ENCODE results near the gene TAF8.

- TF ChIP-seq CTCF (conservative IDR thresholded peaks at IDR 0.05 in 1 of 2, IDR thresholded peaks at IDR 0.05 in 1 of 2; ENCODE audit: extremely low read depth in 1 of 2, insufficient read depth in 1 of 2, low read depth in 1 of 2, low read length in 2 of 2) (no peak), EZH2 (IDR thresholded peaks at IDR 0.05; ENCODE audit: borderline replicate concordance, low read length) (no peak)
Measured at GRCh38 chr6:42095094-42095493, 44.8 kb downstream of the TAF8 start.

All from mammary epithelial cell (primary cell).